HepG2 (cell line): ENCODE data around the gene STK24.

Experiments used
- CBFB ChIP-seq: sonication (generic); formaldehyde crosslinking; IDR thresholded peaks from 2 replicates; pipeline ENCODE4 v1.4.0; 2020; ENCODE audit warnings: missing genetic modification reagents
- FOSL1 ChIP-seq: sonication (generic); formaldehyde crosslinking; IDR thresholded peaks from 2 replicates; pipeline ENCODE4 v1.9.0; 2021; ENCODE audit warnings: missing genetic modification reagents, borderline replicate concordance
- FOXJ3 ChIP-seq: sonication (generic); formaldehyde crosslinking; IDR thresholded peaks from 2 replicates; pipeline ENCODE4 v1.4.0; 2020; ENCODE audit warnings: missing genetic modification reagents, mild to moderate bottlenecking, borderline replicate concordance
- GABPA ChIP-seq, 2 experiments: IDR thresholded peaks; 2 replicates each; pipeline ENCODE4 v1.6.1; 2011 to 2016; ENCODE audit warnings: low read depth in 2 of 2, low read length in 1 of 2, missing biosample characterization in 1 of 2, missing genetic modification characterization in 1 of 2
- GRHL1 ChIP-seq: sonication (generic); formaldehyde crosslinking; conservative IDR thresholded peaks from 2 replicates; pipeline ENCODE4 v1.8.0; 2022; ENCODE audit warnings: missing genetic modification reagents
- MYPOP ChIP-seq: sonication (generic); formaldehyde crosslinking; IDR thresholded peaks from 2 replicates; pipeline ENCODE4 v1.8.1; 2023; ENCODE audit warnings: mild to moderate bottlenecking, moderate library complexity, missing genetic modification reagents
- POLR2A ChIP-seq, 2 experiments: IDR thresholded peaks; 2 replicates each; pipeline ENCODE4 v1.6.1; 2011; ENCODE audit warnings: low read depth in 2 of 2, low read length in 2 of 2, mild to moderate bottlenecking in 1 of 2, moderate library complexity in 1 of 2; ENCODE audit not compliant: insufficient read depth in 1 of 2
- TARDBP ChIP-seq: sonication (generic); formaldehyde crosslinking; IDR thresholded peaks from 2 replicates; pipeline ENCODE4 v1.8.0; 2022; ENCODE audit warnings: mild to moderate bottlenecking, missing genetic modification reagents
- USF2 ChIP-seq, 2 experiments: sonication (generic) in 1 of 2; formaldehyde crosslinking in 1 of 2; IDR thresholded peaks; 2 replicates each; pipeline versions ENCODE4 v1.5.1 to v1.6.1; 2011 to 2020; ENCODE audit warnings: borderline replicate concordance in 1 of 2, low read depth in 1 of 2, low read length in 1 of 2, mild to moderate bottlenecking in 1 of 2, missing genetic modification reagents in 1 of 2, moderate library complexity in 1 of 2
- ZBTB38 ChIP-seq: sonication (generic); formaldehyde crosslinking; IDR thresholded peaks from 2 replicates; pipeline ENCODE4 v1.5.1; 2020; ENCODE audit warnings: mild to moderate bottlenecking, missing genetic modification reagents
- ZNF609 ChIP-seq: sonication (generic); formaldehyde crosslinking; IDR thresholded peaks from 2 replicates; pipeline ENCODE4 v1.4.0; 2020; ENCODE audit warnings: mild to moderate bottlenecking, missing genetic modification reagents, borderline replicate concordance
- TF ChIP-seq, protein P1 (sequence below), 2 experiments: IDR thresholded peaks; 2 replicates each; pipeline ENCODE4 v1.6.1; 2011 to 2012; ENCODE audit warnings: low read length in 2 of 2, borderline replicate concordance in 1 of 2, low read depth in 1 of 2, mild to moderate bottlenecking in 1 of 2, moderate library complexity in 1 of 2
- TF ChIP-seq, protein P2 (sequence below): sonication (generic); formaldehyde crosslinking; IDR thresholded peaks from 2 replicates; pipeline ENCODE4 v1.4.0; 2020; ENCODE audit warnings: missing genetic modification reagents

- no peak for TF ChIP-seq USF2 (IDR thresholded peaks at IDR 0.05; ENCODE audit: low read depth, low read length)
- no peak for TF ChIP-seq USF2 (CRISPR knock-in tag; IDR thresholded peaks at IDR 0.05; ENCODE audit: borderline replicate concordance)
- TF ChIP-seq ZBTB38 = no peak
- no peak for TF ChIP-seq POLR2A (IDR thresholded peaks at IDR 0.05; ENCODE audit: insufficient read depth in 1 of 2, low read depth in 2 of 2, low read length in 2 of 2)
- TF ChIP-seq, protein P1, sequence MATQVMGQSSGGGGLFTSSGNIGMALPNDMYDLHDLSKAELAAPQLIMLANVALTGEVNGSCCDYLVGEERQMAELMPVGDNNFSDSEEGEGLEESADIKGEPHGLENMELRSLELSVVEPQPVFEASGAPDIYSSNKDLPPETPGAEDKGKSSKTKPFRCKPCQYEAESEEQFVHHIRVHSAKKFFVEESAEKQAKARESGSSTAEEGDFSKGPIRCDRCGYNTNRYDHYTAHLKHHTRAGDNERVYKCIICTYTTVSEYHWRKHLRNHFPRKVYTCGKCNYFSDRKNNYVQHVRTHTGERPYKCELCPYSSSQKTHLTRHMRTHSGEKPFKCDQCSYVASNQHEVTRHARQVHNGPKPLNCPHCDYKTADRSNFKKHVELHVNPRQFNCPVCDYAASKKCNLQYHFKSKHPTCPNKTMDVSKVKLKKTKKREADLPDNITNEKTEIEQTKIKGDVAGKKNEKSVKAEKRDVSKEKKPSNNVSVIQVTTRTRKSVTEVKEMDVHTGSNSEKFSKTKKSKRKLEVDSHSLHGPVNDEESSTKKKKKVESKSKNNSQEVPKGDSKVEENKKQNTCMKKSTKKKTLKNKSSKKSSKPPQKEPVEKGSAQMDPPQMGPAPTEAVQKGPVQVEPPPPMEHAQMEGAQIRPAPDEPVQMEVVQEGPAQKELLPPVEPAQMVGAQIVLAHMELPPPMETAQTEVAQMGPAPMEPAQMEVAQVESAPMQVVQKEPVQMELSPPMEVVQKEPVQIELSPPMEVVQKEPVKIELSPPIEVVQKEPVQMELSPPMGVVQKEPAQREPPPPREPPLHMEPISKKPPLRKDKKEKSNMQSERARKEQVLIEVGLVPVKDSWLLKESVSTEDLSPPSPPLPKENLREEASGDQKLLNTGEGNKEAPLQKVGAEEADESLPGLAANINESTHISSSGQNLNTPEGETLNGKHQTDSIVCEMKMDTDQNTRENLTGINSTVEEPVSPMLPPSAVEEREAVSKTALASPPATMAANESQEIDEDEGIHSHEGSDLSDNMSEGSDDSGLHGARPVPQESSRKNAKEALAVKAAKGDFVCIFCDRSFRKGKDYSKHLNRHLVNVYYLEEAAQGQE (IDR thresholded peaks at IDR 0.05; ENCODE audit: borderline replicate concordance in 1 of 2, low read depth in 1 of 2, low read length in 2 of 2) = no peak
- TF ChIP-seq FOXJ3 (CRISPR knock-in tag) = no peak
- no peak for TF ChIP-seq TARDBP (CRISPR knock-in tag)
- TF ChIP-seq MYPOP = no peak
- TF ChIP-seq CBFB (CRISPR knock-in tag) = no peak
- no peak for TF ChIP-seq FOSL1 (CRISPR knock-in tag)
- no peak for TF ChIP-seq GRHL1 (CRISPR knock-in tag)
- TF ChIP-seq, protein P2, sequence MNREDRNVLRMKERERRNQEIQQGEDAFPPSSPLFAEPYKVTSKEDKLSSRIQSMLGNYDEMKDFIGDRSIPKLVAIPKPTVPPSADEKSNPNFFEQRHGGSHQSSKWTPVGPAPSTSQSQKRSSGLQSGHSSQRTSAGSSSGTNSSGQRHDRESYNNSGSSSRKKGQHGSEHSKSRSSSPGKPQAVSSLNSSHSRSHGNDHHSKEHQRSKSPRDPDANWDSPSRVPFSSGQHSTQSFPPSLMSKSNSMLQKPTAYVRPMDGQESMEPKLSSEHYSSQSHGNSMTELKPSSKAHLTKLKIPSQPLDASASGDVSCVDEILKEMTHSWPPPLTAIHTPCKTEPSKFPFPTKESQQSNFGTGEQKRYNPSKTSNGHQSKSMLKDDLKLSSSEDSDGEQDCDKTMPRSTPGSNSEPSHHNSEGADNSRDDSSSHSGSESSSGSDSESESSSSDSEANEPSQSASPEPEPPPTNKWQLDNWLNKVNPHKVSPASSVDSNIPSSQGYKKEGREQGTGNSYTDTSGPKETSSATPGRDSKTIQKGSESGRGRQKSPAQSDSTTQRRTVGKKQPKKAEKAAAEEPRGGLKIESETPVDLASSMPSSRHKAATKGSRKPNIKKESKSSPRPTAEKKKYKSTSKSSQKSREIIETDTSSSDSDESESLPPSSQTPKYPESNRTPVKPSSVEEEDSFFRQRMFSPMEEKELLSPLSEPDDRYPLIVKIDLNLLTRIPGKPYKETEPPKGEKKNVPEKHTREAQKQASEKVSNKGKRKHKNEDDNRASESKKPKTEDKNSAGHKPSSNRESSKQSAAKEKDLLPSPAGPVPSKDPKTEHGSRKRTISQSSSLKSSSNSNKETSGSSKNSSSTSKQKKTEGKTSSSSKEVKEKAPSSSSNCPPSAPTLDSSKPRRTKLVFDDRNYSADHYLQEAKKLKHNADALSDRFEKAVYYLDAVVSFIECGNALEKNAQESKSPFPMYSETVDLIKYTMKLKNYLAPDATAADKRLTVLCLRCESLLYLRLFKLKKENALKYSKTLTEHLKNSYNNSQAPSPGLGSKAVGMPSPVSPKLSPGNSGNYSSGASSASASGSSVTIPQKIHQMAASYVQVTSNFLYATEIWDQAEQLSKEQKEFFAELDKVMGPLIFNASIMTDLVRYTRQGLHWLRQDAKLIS (CRISPR knock-in tag) = no peak
- TF ChIP-seq ZNF609 (CRISPR knock-in tag) = no peak
- TF ChIP-seq GABPA (IDR thresholded peaks at IDR 0.05; ENCODE audit: low read depth, low read length) = no peak
- TF ChIP-seq GABPA (CRISPR knock-in tag; IDR thresholded peaks at IDR 0.05; ENCODE audit: low read depth) = no peak
These were observed 50.8 kb downstream of the STK24 start for GRCh38 chr13:98526182-98526512.
